GM19351 (cell line): ENCODE measurements around the gene RRBP1.

Experiments used
- ATAC-seq: cut with Tn5 transposase; IDR thresholded peaks from one replicate; pipeline ENCODE4 v1.9.1; 2021; ENCODE audit warnings: mild to moderate bottlenecking, moderate library complexity; ENCODE audit not compliant: unreplicated experiment

Gene RRBP1

DNA sequence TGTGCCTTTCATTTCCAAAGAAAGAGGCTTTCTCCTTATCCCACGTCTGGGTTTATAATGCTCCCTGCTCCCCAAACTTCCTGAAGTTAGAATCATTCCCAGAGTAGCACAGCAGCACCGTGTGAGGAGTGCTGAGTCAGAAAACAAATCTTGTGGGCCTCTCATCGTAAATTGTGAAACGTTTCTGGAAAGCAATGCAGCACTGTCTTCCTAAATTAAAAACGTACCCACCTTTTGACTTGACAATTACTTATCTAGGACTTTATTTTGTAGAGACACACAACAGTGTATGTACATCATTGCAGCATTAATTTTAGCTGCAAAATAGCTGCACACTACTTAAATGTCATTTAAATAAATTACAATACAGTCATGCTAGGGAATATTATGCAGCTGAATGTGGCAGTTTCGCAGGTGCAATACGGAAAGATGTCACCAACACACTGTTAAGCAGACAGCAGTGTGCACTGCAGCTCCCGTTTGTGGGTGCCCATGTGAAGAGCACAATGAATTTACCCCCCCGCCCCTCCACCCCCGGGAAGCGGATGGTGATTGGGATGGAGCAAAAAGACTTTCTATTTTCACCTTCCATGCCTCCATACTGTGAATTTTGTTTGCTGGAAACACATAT is 30.8 kb downstream of the RRBP1 start:
- ATAC-seq, result no peak

- ATAC-seq, result no peak
These were observed 31.5 kb downstream of the RRBP1 start for GRCh38 chr20:17650301-17651128.

- no peak for ATAC-seq
These were observed 33.0 kb downstream of the RRBP1 start for GRCh38 chr20:17648791-17649730.

DNA sequence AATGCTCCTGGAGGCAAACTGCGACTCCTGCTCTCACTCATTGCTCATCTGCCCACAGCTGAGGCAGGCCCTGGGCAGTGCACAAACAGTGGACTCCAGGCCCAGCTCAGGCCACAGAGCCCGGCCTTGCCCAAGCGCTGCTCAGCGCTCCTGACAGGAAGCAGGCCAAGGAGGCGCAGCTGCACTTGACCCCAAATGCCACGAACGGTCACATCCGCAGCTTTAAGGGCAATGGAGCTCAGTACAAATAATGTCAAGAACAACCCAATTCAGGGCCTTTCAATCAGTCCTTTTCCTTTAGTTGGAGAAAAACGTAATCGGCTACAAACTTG is 33.8 kb downstream of the RRBP1 start:
- ATAC-seq, result no peak

DNA sequence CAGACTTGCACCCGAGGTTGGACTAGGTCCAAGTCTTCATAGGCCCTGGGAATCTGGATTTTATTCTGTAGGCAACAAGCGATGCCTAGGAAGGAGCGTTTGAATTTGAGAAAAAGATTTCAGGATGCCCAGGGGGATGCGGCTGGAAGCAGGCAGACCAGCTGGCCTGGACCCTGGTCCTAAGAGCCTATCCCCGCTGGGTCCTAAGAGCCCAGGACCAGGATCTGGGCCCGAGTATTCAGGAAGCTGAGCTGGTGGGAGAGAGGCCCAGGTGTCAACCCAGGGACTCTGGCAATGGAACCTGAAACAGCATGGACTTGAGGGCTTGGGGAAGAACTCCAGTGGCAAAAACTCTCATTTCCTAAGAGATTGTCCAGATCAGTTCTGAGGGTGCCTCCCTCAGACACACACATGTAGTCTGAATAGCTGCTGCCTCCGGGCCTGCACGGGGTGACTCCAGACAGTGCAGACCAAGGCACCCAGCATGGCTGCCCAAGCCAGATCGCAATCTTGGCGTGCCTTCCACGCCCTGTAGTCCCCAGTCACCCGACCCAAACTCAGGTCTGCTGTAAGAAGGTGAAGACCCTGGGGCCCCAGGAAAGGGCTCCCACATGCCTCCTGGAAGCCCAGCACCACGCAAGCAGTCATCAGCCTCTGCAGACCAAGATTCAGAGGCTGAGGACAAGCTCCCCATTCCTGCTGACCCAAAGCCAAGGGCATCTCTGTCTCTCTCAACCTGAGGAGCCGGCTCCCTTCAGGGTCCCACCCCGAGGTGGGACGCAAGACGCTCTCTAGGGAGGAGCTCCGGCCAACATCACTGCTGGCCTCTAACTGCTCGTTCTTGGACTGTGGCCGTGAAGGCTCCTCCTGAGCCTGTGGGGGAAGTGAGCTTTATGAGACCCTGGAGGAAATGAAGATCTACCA is 34.4 kb downstream of the RRBP1 start:
- no peak for ATAC-seq

GRCh38 chr20:17646961-17647301 is 35.1 kb downstream of the RRBP1 start:
- no peak for ATAC-seq

GRCh38 chr20:17646209-17646960 is 35.7 kb downstream of the RRBP1 start:
- ATAC-seq, result no peak

- ATAC-seq, result no peak
These were observed 36.4 kb downstream of the RRBP1 start for GRCh38 chr20:17645546-17646208.

DNA sequence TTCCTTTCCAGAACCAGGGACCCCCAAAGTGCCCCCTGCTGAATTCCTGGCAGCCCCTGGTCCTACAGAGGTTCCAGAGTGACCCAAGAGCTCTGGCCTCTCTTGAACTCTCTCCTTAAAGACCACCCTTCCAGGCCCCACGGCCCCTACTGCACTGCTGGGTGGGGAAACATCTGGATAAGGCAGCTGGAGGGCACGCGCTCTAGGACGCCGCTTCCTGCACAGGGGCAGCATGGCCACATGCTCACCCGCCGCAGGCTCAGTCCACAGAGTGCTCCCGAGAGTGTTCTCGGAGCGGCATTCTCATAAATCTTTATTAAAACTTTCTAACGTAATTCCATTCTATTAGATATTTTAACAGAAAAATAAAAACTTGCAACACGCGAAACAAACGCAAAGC is 37.0 kb downstream of the RRBP1 start:
- ATAC-seq, result no peak

GRCh38 chr20:17644451-17644850 is 37.6 kb downstream of the RRBP1 start:
- no peak for ATAC-seq

DNA sequence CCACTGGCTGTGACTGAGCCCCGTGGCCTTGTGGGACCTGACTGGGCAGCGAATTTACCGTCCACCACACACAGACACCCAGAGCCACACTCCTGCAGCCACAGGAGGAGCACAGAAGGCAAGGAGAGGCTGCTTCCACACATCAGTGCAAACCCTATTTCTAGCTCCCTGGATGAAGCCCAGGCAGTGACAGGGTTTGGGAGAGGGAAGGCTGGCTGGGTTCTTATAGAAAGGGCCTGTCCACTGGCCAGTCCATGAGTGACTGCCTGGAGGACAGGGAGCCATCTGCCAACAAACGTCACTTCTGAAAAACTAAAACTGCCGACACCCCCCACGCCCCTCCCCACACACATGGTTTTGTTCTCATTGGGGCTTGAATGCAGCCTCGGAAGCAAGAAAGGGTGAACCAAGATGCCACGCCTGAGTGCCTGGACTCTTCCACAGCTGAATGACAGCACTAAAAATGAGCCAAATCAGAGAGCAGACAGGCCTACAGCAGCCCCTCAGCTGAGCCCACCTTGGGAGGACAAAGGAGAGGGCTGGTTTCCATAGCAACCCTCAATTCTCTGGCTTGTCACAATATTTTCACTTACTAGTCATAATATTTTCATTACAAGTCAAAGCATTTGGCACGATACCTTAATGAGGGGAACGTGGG is 38.4 kb downstream of the RRBP1 start:
- no peak for ATAC-seq

GRCh38 chr20:17642404-17643269 is 39.4 kb downstream of the RRBP1 start:
- ATAC-seq, result no peak

GRCh38 chr20:17641993-17642392 is 40.0 kb downstream of the RRBP1 start:
- no peak for ATAC-seq

DNA sequence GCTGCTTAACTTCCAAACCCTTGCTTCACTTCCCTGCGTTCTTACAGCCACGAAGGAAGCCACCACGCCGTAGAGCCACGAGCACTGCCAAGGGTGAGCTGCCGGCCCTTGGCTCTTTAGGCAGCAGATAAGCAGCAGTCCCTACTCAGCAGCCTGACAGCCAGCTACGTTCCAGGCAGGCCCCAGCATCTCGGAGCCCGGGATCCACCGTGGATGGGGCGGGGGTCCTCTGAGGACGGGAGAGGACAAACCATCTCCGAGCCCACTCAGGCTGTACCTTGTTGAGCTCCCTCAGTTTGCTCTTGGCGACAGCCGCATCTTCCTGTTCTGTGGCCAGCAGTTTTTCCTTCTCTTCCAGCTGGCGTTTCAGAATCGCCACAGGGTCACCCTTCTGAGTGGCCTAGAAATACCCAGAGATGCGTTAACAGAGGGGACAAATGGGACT is 40.5 kb downstream of the RRBP1 start:
- no peak for ATAC-seq

DNA sequence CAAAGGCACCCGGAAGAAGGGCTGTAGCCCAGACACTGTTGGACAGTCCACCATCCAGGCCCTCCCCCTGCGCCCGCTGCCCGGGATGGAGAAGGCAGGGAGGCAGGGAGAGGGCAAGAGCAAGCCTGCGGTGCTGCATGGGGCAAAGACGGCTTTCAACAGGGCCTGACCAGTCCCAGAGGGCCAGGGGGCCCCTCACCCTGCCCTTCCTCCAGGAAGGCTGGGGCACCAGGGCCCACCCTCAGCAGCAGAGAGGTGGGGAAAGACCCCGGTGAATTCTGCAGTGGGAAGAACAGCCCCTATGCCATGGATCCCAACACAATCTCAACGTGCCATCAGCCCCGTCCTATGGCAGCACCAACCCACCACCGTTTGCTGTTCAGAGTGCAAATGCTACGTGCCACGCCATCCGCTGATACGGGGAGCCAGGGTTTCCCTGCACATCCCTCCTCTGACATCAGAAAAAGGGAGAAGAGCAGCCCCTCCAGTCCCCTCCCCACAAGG is 41.1 kb downstream of the RRBP1 start:
- ATAC-seq, result no peak

DNA sequence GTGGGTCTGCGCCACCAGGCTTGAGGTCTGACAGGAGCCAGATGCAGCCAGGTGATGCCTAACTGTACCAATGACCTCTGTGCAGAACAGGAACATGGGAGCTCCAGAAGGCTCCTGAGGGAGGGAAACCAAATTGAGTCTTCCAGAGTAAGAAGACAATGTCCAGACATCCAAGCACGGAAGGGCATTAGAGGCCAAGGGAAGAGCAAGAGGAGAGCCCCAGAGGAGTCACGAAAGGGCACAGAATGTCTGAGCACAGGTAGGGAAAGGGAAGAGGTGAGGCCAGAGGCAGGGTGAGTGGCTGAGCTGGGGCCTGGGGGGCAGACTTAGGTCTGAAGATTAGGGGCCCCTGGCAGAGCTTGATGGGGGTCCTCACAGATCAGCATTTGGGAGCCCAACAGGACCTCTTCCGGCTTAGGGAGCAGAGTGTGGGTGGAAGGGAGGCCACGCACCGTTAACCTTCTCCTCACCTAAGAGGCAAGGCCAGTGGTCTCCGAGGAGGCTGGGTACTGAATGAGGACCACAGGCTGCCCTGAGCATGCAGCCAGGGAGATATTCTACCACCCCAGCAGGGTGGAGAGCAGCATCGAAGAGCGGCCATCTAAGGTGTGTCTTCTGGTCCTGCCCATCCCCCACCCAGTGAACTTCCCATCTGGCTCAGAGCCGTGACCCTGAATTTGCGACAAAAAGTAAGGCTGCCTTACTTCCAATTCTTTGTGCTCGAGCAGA is 41.7 kb downstream of the RRBP1 start:
- no peak for ATAC-seq

DNA sequence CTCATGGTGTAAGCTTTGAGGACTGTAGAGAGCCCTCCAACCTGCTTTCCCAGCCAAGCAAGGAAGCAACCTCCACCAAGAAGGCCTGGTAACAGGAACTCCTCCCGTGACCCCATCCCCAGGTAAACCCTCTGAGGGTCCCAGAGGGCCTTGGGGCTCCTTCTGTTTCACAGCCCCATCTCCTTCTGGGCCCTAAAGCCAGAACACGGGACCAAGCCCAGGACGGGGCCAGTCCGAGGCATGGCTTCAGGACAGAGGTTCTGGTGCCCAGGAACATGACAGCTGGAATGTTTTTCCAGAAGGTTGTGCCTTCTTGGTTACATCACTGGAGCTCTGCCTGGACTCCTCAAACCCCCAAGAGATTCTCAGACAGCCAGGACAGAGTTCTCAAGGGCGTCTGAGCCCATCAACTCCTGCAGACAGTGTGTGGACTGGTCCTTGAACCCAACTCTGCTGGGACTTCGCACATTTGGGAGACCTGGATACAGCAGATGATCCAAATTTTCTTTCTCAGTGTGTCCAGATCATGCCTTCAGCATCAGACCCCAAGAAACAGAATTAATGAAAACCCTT is 43.1 kb downstream of the RRBP1 start:
- no peak for ATAC-seq
